ENCODE results near the gene TCEAL2. TPM values are rescaled to one million over a fixed set of nuclear protein-coding genes. Genes with fewer than 3 reads are reported as not detected.

The TCEAL2 gene
- total and polyA plus RNA-seq, 2 of the 8 experiments (the other 6 are each of a cell fraction or from before 2014, with no cell fraction given), result 15.1 TPM; not detected in 1

DNA sequence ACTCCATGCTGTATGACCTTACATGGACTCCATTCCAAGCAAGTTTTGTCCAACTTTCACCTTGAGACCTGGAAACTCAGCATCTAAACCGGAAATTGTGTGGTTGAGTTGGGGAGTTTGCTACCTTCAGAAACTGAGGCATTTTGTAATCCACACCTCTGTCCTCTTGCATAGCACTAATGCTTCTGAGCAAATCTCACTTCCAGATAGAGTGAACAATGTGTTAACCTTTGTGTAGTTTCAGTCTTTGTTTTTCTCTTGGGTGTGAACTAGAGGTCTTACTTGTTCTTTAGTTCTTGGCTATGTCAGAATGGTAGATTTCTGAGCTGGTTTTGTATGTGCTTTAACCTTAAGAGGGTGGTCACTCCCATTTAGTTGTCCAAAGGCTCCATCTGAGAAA lies 48.1 kb upstream of the TCEAL2 start (continued):
- no peak for TF ChIP-seq POLR2AphosphoS5 (IDR thresholded peaks at IDR 0.05; ENCODE audit: low read depth, low read length)
- TF ChIP-seq SIN3A (conservative IDR thresholded peaks at IDR 0.05 in 1 of 2, IDR thresholded peaks at IDR 0.05 in 1 of 2; ENCODE audit: low read depth in 1 of 2, low read length in 2 of 2), result no peak
- TF ChIP-seq EZH2 (IDR thresholded peaks at IDR 0.05; ENCODE audit: low read depth, low read length, severe bottlenecking), result no peak
- TF ChIP-seq HDAC2 (IDR thresholded peaks at IDR 0.05; ENCODE audit: borderline replicate concordance in 1 of 2, low read depth in 2 of 2, low read length in 2 of 2), result no peak
- no peak for TF ChIP-seq KDM5A (IDR thresholded peaks at IDR 0.05; ENCODE audit: low read length)

Data from H1 (cell line).